AG09319 (cell line): ENCODE results near the gene CLDN19.
"Not testable (repeated sequence)": the region's sequence is repeated elsewhere in the genome, so short reads cannot be mapped to it uniquely, and the experiment has no call there.

Source experiments
- DNase-seq: peaks from one replicate; pipeline ENCODE4 v3.0.0-alpha.2; 2010; ENCODE audit warnings: low read depth; ENCODE audit errors: extremely low read depth
- CTCF ChIP-seq: IDR thresholded peaks from 2 replicates; pipeline ENCODE4 v1.5.1; 2011; ENCODE audit warnings: low read depth, mild to moderate bottlenecking, inconsistent platforms, low read length, moderate library complexity

CLDN19 gene

GRCh38 chr1:42734201-42735035 is 5.6 kb downstream of the CLDN19 start:
- TF ChIP-seq CTCF, result no peak
- DNase-seq, result no peak

GRCh38 chr1:42733415-42734200 is 6.4 kb downstream of the CLDN19 start:
- DNase-seq, result no peak
- no peak for TF ChIP-seq CTCF

- TF ChIP-seq CTCF, result no peak
Observed at GRCh38 chr1:42732126-42732680, 7.8 kb downstream of the CLDN19 start.

GRCh38 chr1:42731585-42731984 is 8.5 kb downstream of the CLDN19 start:
- no peak for TF ChIP-seq CTCF

More at GRCh38 chr1:42732126-42732680, 7.8 kb downstream of the CLDN19 start:
- no peak for DNase-seq

GRCh38 chr1:42730988-42731387 is 9.0 kb downstream of the CLDN19 start:
- no peak for DNase-seq
- TF ChIP-seq CTCF, result no peak

More at GRCh38 chr1:42731585-42731984, 8.5 kb downstream of the CLDN19 start:
- no peak for DNase-seq

GRCh38 chr1:42730002-42730401 is 10.0 kb downstream of the CLDN19 start:
- DNase-seq, result no peak
- TF ChIP-seq CTCF, result no peak

GRCh38 chr1:42725820-42726219 is 14.2 kb downstream of the CLDN19 start:
- DNase-seq, result not testable (repeated sequence)
